ENCODE results near the gene HDAC4.

The HDAC4 gene

DNA sequence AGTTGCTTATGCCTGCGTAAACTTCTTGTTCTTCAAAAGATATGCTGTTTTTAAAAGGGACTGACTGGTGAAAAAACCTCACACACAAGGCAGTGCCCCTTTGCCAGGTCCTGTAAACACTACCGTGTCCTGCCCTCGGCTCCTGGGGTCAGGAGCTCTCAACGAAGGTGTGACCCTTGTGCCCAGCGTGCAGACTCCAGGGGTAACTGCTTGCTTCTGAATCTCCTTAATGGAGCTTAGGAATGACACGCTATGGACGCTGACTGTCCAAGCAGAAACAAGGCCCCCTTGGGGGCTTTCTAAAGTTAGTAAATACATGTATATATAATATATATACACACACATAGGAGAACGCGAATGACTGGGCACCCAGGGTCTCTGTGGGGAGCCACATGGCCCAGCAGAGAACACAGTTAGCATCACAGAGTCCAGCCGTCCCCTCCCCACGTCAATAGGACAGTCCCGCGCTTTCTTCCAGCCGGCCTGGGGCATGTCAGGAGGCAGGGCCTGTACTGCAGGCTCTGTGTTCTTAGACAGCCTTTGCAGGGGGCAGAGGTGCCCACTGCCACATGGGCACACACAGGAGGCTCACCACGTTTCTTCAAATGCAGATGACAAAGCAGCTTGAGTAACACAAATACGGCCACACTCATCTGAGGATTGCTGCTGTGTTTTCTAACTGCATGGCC, 96.1 kb downstream of the HDAC4 start:
- no peak for DNase-seq

- DNase-seq: no peak
These were observed 96.9 kb downstream of the HDAC4 start for GRCh38 chr2:239303711-239304532.

DNA sequence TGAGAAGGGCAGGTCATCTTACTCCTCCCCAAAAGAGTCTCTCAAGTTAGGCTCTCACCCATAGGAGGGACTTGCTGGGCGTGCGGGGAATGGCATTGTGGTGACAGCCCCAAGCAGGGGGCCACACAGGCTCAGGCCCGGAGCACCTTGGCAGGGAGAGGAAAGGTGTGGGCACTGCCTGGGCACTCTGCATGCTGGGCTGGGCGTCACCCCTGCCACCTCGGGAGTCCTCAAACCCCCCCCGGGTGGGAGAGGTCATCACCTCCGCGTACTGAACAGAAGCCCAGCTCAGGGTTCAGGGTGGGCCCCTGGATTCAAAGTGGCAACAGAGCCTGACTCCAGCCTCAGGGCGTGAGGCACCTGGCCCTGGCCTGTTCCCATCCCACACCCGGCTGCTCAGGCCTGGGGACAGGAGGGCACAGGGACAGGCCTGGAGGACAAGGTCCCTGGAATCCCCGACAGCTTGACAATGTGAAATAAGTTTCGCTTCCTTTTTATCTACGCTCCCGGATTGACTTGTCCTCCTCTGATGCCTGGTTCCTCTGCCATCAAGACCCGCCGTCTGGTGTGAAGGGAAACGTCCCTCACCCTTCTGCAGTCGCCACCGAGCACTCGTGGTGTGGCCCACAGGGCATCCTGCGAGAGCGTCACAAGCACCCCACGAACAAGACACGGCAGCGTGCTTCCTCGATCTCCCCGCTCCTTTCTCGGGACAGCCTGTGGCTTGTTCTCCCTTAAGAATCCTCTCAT, 97.8 kb downstream of the HDAC4 start:
- no peak for DNase-seq

DNA sequence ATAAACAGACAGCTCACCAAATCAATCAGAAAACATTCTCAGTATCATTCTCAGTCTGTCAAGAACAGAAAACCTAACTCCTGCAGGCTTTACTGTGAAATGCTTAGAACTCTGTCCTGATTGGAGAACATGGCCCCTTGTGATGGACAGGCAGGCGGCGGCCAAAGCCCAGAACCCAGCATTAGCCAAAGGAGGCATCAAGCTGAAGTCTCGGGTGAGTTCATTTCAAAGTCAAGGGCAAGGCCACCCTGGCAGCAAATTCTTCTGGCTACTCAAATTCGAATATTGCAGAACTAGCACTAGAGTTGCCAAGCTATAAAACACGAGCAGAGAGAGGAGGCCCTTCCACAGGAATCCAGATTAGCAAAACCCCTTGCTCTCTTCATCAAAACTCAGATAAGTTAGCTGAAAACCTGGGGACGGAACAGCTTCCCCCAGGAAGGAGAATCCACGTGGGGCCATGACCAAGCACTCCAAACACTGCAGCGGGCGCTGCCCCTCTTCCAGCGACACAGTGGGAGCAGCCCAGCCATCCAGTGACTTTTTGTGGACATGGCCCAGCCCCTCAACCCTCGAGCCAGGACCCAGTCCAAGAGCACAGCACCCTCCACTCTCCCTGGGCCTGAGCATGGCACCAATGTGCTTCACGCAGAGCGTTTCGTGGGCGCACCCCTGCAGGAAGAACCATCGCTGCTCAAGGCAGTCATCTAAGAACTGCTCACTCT, 98.6 kb downstream of the HDAC4 start:
- DNase-seq: no peak

DNA sequence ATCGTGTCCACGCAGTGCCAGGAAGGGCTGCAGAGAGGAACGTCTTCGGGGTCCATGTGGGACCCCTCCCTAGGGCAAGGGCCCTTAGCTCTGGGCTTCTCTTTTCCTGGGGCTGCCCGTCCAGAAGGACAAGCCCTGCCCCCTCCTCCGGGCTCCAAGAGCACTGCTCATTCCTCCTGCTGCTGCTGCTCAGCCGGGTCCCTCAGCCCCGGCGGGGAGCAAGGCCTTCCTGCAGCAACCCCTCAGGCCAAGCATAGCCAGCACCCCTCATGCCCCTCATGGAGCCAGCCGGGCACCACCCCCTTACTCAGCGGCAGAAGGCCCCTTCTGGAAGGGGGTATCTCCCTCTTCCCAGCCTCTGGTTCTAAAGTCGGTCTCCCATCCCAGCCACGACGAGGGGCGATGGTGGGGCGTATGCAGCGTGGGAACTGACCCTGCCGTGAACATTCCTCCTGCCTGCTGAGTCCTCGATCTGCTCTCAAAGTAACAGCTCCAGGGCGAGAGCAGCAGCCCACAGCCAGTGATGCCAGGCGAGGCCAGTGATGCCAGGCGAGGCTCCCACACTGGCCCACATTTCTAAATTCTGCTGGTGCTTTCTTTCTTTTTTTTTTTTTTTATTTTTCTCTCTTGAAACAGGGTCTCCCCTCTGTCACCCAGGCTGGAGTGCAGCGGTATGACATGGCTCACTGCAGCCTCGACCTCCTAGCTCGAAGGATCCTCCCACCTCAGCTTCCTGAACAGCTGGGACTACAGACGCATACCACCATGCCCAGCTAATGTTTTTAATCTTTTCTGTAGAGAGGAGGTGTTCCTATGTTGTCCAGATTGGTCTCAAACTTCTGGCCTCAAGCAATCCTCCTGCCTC, 99.7 kb downstream of the HDAC4 start:
- no peak for DNase-seq

- no peak for DNase-seq
These were observed 100.6 kb downstream of the HDAC4 start for GRCh38 chr2:239300242-239300641.

DNA sequence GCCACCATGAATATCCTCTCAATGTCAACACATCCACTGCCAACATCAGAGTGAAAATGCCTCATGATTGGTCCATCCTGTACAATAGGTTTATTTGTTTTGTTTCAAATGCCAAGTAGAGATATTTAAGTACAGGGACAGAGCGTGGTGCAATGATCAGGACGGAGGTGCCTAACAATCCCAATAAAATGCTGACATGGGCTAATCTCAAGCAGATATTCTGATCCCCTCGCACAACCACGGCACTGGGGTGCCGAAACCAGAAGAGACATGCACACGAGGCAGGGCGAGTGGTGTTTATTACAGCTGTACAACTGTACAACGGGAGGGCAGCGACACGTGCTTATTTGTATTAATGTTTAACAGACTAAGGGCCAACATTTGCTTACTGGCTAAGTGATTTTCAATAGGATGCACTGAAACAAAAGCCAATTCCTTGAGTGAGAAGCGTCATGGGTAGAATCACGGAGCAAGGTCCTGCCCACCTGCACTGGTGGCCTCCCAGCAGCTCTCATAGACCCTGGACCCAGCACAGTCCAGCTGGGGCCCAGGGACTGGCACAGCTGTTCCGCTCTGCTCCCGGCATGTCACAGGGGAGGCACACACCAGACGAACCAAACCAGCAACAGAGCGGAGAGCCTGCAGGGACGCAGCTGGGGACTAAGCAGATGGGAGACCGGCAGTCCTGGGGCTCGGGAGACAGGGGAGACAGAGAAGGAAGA, 101.4 kb downstream of the HDAC4 start:
- DNase-seq: no peak

- no peak for DNase-seq
These were observed 102.6 kb downstream of the HDAC4 start for GRCh38 chr2:239298116-239298804.

- no peak for DNase-seq
These were observed 103.4 kb downstream of the HDAC4 start for GRCh38 chr2:239297142-239298004.

GRCh38 chr2:239296020-239296932, 104.5 kb downstream of the HDAC4 start:
- DNase-seq: no peak

GRCh38 chr2:239295377-239296019, 105.3 kb downstream of the HDAC4 start:
- no peak for DNase-seq

DNA sequence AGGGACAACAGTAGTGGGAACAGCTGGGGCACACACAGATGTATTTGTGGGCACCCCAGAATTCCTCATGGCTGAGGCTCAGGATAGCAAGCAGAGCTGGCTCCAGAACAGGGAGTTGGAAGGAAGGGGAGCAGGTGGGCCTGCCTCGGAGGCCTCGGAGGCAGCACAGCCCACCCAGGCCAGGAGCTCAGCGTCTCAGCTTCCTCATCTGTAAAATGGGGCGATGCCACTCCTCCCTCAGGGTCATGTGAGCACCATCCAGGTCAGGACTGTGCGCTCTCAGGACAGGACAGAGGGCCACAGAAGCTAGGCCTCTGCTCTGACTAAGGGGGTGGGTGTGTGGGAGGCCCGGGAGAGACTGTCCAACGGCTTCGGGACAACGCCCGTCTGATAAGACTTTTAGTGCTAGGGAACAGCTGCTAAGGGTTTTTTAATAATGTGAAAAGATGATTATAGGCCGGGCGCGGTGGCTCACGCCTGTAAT, 106.2 kb downstream of the HDAC4 start:
- DNase-seq: no peak

DNA sequence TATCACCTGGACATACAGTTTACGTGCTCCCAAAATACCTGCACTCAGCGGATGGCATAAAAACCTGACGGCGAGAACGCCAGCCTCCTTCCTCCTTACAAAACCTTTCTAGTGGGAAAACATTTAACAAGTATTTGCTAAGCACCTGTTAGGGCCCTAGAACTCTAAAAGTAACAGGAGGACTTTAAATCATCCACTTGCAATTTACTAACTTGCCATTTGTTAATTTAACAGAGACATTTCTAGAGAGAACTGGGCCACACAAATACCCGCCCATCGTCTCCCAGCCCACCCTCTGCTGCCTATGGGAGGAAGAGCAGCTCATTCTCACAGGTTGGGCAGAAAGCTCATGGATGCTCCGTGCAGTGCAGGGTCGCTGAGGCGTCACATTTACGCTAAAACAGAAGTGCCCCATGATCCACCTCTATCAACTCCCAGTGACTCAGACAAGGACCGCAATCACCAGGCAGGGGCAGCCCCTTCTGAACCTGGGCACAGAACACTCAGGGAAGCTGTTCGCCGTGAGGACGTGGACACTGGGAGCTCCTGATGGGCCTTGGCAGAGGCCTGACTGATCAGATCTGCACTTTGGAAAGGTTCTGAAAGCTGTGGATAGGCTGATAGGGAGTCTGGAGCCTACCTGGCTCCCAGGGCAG, 106.9 kb downstream of the HDAC4 start:
- DNase-seq: no peak

- DNase-seq: no peak
These were observed 107.7 kb downstream of the HDAC4 start for GRCh38 chr2:239292959-239293774.

DNA sequence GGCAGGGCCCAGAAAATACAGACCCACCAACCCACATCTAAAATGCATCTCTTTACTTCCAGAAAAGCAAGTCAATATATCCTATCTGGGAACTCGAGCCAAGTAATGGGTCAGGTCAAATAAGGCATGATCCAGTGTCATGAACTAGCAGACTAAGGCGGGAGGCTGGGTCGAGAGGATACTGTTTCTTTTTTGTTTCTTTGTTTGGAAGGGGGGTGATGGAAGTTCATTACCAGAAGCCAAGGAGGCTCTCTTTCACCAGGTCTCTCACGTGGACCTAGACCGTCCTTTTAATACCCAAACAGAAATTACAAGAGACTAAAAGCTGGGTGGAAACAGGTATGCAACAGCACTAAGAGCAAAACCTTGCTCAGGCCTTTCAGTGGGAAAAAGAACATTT, 108.3 kb downstream of the HDAC4 start:
- DNase-seq: no peak

Measured in cerebellar nuclear complex (tissue), 1 donor.